ENCODE results near the gene METTL26. TPM values are rescaled to one million over a fixed set of nuclear protein-coding genes. Genes with fewer than 3 reads are reported as not detected.

METTL26 gene
- total and polyA plus RNA-seq, 10 of the 15 experiments (the other 5 are each of a cell fraction or from before 2014, with no cell fraction given): 5.4 to 163 (median 79.3) TPM

DNA sequence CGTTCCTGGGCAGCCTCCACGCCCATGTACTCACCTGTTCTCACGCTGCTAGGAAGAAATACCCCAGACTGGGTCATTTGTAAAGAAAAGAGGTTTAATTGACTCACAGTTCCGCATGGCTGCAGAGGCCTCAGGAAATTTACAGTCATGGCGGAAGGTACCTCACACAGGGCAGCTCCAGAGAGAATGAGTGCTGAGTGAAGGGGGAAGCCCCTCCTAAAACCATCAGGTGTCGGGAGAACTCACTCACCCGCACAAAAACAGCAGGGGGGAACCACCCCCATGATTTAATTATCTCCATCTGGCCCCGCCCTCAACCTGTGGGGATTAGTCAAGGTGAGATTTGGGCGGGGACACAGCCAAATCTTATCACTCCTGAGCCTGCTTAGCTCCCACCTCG, 28.1 kb downstream of the METTL26 start:
- H3K36me3 ChIP-seq (ENCODE audit: control insufficient read depth in 2 of 2, insufficient read depth in 2 of 2, low read length in 1 of 2): no peaks in the 10 kb centered on the region
- H3K4me2 ChIP-seq (ENCODE audit: control insufficient read depth, insufficient read depth): no peak overlapping the region
- no peak overlapping the region for H3K9ac ChIP-seq (ENCODE audit: control insufficient read depth, insufficient read depth, low read length)
- no peak overlapping the region for H3K27ac ChIP-seq (ENCODE audit: control insufficient read depth, insufficient read depth)
- ChIA-PET RAD21 (ENCODE audit: unreplicated experiment) (interaction anchor here (0.5 kb wide), 1 partner anchor 21 kb away, joined by 3 read pairs; no protein-coding TSS in a partner anchor), SMC1A (ENCODE audit: uncharacterized antibody, unreplicated experiment) (no interaction called here), CTCF (no interaction called here), POLR2A (no interaction called here)
- TF ChIP-seq HCFC1 (IDR thresholded peaks at IDR 0.05; ENCODE audit: low read length) (no peak), PAX5 (IDR thresholded peaks at IDR 0.05; ENCODE audit: borderline replicate concordance, low read depth, low read length) (peak; percentile 57; the same call in 1 of the 2 replicates), NR2F1 (conservative IDR thresholded peaks at IDR 0.05) (no peak), SMAD5 (IDR thresholded peaks at IDR 0.05; ENCODE audit: low read depth) (no peak), SIN3A (IDR thresholded peaks at IDR 0.05; ENCODE audit: low read depth, low read length) (no peak)
- H3K9me3 ChIP-seq (replicated peaks; ENCODE audit: control insufficient read depth, insufficient read depth, low read length): peaks cover 3% of the 10 kb centered on the region; the same call in 1 of the 3 replicates
- H2AFZ ChIP-seq (ENCODE audit: control insufficient read depth, low read depth, low read length): no peak overlapping the region
- in situ Hi-C loops (cut with MboI): no loop called here
- FAIRE-seq: no peak
- no peak overlapping the region for H3K4me3 ChIP-seq
- H3K79me2 ChIP-seq (ENCODE audit: control insufficient read depth, insufficient read depth, low read length): no peaks in the 10 kb centered on the region
- WGBS (ENCODE audit: insufficient coverage, insufficient replicate concordance, low lambda C conversion rate, missing lambda C conversion rate): 4% methylated on average over 8 of the region's 10 CpGs
- DNase-seq (ENCODE audit: low read depth, low spot score): no peak
- no peaks in the 10 kb centered on the region for H3K27me3 ChIP-seq (replicated peaks in 1 of 2; ENCODE audit: control insufficient read depth in 2 of 2, insufficient read depth in 2 of 2, low read length in 1 of 2)
- ATAC-seq: no peak
- intact Hi-C loops (cut with micrococcal nuclease; ENCODE audit: unreplicated experiment): no loop called here
- no peaks in the 10 kb centered on the region for H3K4me1 ChIP-seq (ENCODE audit: control insufficient read depth, insufficient read depth, low read length)
- no peaks in the 10 kb centered on the region for H4K20me1 ChIP-seq (ENCODE audit: control insufficient read depth, insufficient read depth)
- BruUV-seq (replicated peaks): TSS peak; percentile 45

DNA sequence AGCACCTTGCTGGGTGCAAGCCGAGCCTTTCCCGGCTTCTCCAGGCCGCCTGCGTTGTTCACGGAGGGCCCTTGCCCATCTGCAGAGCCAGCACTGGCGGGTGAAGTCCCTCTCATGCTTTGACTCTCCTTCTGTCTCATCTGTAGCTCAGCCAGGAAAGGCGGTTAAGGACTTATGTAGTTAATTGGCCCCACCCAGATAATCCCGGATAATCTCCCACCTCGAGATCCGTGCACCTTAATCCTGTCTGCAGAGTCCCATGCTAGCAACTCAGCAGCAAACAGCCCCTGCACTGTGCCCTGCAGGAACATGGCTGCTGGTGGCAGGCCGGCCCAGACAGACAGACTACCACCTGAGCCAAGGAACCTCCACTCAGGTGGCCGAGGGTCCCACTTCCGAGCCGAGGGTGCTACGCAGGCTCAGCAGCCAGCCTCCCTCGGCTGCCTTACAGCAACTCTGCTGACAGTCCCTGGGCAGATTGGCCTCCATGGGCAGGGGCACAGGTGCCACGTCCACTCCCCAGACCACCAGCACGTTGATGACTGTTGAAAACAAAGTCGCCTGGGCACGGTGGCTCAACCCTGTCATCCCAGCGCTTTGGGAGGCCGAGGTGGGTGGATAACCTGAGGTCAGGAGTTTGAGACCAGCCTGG, 29.3 kb downstream of the METTL26 start:
- ChIA-PET CTCF (no interaction called here), RAD21 (ENCODE audit: unreplicated experiment) (no interaction called here), POLR2A (no interaction called here), SMC1A (ENCODE audit: uncharacterized antibody, unreplicated experiment) (interaction anchor here (0.6 kb wide), 1 partner anchor 546 kb away, joined by 3 read pairs; no protein-coding TSS in a partner anchor)
- Histone ChIP-seq H3K36me3 (ENCODE audit: control insufficient read depth in 2 of 2, insufficient read depth in 2 of 2, low read length in 1 of 2) (no peaks in the 10 kb centered on the region), H3K4me2 (ENCODE audit: control insufficient read depth, insufficient read depth) (no peak overlapping the region), H3K9ac (ENCODE audit: control insufficient read depth, insufficient read depth, low read length) (no peak overlapping the region), H3K4me3 (no peak overlapping the region), H3K27me3 (replicated peaks in 1 of 2; ENCODE audit: control insufficient read depth in 2 of 2, insufficient read depth in 2 of 2, low read length in 1 of 2) (no peaks in the 10 kb centered on the region), H3K79me2 (ENCODE audit: control insufficient read depth, insufficient read depth, low read length) (no peaks in the 10 kb centered on the region), H3K9me3 (replicated peaks; ENCODE audit: control insufficient read depth, insufficient read depth, low read length) (peaks cover 3% of the 10 kb centered on the region; the same call in 1 of the 3 replicates), H3K27ac (ENCODE audit: control insufficient read depth, insufficient read depth) (no peak overlapping the region), H2AFZ (ENCODE audit: control insufficient read depth, low read depth, low read length) (no peak overlapping the region), H4K20me1 (ENCODE audit: control insufficient read depth, insufficient read depth) (no peaks in the 10 kb centered on the region), H3K4me1 (ENCODE audit: control insufficient read depth, insufficient read depth, low read length) (no peaks in the 10 kb centered on the region)
- DNase-seq (ENCODE audit: low read depth, low spot score) (no peak), ATAC-seq (no peak), FAIRE-seq (no peak)
- intact Hi-C loops (cut with micrococcal nuclease; ENCODE audit: unreplicated experiment): no loop called here
- TF ChIP-seq CBFB (IDR thresholded peaks at IDR 0.05; ENCODE audit: low read depth) (no peak), IRF5 (IDR thresholded peaks at IDR 0.05; ENCODE audit: borderline replicate concordance) (no peak), TBL1XR1 (IDR thresholded peaks at IDR 0.05; ENCODE audit: low read depth, low read length) (no peak), RFX5 (IDR thresholded peaks at IDR 0.05; ENCODE audit: low read depth, low read length) (no peak), ATF2 (IDR thresholded peaks at IDR 0.05; ENCODE audit: low read length) (no peak), RELA (IDR thresholded peaks at IDR 0.05; ENCODE audit: borderline replicate concordance, partially characterized antibody) (no peak)
- TF ChIP-seq, protein P1, sequence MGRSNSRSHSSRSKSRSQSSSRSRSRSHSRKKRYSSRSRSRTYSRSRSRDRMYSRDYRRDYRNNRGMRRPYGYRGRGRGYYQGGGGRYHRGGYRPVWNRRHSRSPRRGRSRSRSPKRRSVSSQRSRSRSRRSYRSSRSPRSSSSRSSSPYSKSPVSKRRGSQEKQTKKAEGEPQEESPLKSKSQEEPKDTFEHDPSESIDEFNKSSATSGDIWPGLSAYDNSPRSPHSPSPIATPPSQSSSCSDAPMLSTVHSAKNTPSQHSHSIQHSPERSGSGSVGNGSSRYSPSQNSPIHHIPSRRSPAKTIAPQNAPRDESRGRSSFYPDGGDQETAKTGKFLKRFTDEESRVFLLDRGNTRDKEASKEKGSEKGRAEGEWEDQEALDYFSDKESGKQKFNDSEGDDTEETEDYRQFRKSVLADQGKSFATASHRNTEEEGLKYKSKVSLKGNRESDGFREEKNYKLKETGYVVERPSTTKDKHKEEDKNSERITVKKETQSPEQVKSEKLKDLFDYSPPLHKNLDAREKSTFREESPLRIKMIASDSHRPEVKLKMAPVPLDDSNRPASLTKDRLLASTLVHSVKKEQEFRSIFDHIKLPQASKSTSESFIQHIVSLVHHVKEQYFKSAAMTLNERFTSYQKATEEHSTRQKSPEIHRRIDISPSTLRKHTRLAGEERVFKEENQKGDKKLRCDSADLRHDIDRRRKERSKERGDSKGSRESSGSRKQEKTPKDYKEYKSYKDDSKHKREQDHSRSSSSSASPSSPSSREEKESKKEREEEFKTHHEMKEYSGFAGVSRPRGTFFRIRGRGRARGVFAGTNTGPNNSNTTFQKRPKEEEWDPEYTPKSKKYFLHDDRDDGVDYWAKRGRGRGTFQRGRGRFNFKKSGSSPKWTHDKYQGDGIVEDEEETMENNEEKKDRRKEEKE (IDR thresholded peaks at IDR 0.05): no peak
- in situ Hi-C loops (cut with MboI): no loop called here
- 92% methylated on average over 22 of the region's 22 CpGs for WGBS (ENCODE audit: insufficient coverage, insufficient replicate concordance, low lambda C conversion rate, missing lambda C conversion rate)
- no TSS peak for BruUV-seq (replicated peaks)

Measured in GM12878 (cell line).